Skin of body (tissue), 2 donors: ENCODE results near the gene MAST2. TPM values are rescaled to one million over a fixed set of nuclear protein-coding genes. Genes with fewer than 3 reads are reported as not detected.

Source experiments
- DNase-seq: peaks from one replicate; lab custom pipeline; 2025; lab: John Stamatoyannopoulos, UW
- total RNA-seq: library from RNA; depleted of rRNA; stranded (reverse); fragments of >200 nt; gene quantifications from one replicate; pipeline ENCODE4 v1.2.3, GENCODE V29; 2014

MAST2 gene
- total RNA-seq = 29.0 TPM

- DNase-seq = peak; percentile 76
Observed at GRCh38 chr1:45803299-45803780, at the start of gene MAST2. MAST2 (plus strand) TSS chr1:45803612; CDS start chr1:45803896, 284 bp downstream.

- DNase-seq = no peak
Observed at GRCh38 chr1:45755697-45756096, 47.7 kb upstream of the MAST2 start.

DNA sequence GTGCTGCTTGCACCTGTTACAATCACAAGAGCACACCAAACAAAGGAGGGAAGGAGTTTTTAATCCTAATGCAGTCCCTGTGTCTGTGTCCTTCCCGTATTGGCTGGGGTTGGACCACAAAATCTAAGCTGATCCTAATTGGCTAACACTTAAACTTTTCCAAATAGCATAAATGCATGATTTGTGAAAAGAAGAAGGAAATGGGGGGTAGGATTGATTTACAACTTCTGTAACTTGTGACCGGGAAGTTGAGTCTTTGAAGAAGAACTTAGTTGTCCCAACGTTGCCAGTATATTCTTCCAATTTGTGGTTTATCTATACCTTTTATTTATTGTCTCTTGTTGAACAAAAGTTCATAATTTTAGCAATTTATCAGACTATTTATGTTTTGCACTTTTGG, 41.1 kb upstream of the MAST2 start:
- no peak for DNase-seq

- DNase-seq = no peak
Observed at GRCh38 chr1:45765999-45766792, 37.2 kb upstream of the MAST2 start.

GRCh38 chr1:45767035-45767434, 36.4 kb upstream of the MAST2 start:
- DNase-seq = peak; percentile 30

DNA sequence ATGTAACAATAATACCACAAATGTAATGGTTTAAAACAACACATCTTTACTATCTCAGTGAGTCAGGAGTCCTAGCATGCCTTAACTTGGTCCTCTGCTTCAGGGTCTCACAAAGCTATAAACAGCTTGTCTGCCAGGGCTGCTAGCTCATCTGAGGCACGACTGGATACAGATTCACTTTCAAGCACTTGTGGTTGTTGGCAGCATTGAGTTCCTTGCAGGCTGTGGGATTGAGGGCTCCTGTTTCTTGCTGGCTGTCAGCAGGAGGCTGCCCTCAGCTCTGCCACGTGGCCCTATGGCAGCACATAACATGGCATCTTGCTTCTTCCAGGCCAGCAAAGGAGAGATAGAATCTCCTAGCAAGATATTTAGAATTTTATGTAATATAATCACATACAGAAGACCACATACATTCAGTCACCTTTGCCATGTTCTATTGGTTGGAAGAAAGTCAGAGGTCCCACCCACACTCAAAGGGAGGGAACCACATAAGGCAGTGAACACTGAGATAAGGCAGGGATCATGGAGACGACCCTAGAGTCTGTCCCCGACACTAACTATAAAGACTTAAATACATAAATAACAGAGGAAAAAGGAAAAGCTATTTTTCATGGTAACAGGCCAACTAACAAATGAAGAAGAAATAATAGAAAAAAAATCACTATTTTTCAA, 34.0 kb upstream of the MAST2 start:
- no peak for DNase-seq

DNA sequence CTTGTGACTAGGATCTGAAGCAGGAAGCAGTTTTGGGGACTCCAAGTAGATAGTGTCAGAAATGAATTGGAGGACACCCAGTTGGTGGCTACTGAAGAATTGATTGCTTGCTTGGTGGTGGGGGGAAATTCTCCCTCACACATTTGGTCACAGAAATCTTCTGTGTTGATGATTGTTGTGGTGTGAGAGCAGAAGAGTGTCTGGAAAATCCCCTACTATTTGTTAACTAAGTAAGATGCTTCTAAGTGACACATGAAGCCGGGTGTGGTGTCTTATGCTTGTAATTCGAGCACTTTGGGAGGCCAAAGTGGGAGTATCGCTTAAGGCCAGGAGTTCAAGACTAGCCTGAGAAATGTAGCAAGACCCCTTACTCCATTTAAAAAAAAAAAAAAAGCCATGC, 30.4 kb upstream of the MAST2 start:
- no peak for DNase-seq

- DNase-seq = no peak
Observed at GRCh38 chr1:45775794-45776193, 27.6 kb upstream of the MAST2 start.

DNA sequence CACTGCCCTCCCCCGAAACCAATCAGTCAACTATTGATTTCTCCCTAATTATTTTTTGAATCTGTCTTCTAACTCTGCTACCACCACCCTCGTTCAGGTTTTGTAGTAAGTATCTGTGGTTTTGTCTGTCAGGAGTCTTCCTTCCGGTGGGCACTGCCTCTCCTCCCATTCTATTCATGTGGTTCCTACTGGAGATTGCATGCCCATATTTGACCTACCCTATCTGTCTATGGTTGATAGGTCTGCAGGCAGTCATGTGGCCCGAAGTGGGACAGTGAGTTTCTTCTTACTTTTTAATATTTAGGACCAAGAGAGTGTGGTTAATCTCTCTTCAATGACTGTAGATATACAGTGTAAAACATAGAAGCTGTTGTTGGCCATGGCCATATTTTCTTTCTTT, 17.8 kb upstream of the MAST2 start:
- no peak for DNase-seq

DNA sequence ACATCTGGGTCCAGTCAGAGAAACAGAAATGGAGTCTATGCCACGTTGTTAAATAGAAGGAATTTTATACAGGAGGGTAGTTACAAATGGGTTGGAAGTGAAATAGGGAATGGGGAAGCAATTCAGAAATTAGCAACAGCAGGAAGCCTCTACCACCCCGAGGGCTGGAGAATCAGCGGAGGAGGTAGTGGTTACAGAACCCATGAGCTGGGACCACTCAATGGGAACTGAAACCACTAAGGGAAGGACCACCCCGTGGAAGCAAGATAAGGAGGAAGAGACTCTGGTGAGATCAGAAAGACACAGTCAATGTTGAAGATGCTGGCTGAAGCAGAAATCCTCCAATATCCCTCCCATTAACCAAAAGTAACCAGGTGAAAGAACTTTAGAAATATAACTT, 15.5 kb upstream of the MAST2 start:
- no peak for DNase-seq

DNA sequence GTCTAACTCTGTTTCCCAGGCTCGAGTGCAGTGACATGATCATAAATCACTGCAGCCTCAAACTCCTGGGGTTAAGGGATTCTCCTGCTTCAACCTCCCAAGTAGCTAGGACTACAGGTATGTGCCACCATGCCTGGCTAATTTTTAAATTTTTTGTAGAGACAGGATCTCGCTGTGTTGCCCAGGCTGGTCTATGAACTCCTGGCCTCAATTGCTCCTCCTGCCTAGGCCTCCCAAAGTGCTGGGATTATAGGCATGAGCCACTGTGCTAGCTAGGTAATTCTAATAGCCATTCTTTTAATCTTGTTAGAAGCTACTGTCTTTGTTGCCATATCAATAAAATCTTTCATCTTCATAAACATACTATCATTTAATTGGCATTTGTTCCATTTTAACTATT, 13.8 kb upstream of the MAST2 start:
- no peak for DNase-seq

DNA sequence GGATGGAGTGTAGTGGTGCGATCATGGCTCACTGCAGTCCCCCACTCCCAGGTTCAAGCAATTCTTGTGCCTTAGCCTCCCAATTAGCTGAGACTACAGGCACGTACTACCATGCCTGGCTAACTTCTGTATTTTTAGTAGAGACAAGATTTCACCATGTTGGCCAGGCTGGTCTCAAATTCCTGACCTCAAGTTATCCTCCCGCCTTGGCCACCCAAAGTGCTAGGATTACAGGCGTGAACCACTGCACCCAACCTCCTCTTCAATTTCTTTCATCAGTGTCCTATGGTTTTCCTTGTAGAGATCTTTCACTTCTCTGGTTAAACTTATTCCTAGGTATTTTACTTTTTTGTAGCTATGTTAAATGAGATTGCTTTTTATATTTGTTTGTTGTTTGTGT, 10.7 kb upstream of the MAST2 start:
- no peak for DNase-seq

DNA sequence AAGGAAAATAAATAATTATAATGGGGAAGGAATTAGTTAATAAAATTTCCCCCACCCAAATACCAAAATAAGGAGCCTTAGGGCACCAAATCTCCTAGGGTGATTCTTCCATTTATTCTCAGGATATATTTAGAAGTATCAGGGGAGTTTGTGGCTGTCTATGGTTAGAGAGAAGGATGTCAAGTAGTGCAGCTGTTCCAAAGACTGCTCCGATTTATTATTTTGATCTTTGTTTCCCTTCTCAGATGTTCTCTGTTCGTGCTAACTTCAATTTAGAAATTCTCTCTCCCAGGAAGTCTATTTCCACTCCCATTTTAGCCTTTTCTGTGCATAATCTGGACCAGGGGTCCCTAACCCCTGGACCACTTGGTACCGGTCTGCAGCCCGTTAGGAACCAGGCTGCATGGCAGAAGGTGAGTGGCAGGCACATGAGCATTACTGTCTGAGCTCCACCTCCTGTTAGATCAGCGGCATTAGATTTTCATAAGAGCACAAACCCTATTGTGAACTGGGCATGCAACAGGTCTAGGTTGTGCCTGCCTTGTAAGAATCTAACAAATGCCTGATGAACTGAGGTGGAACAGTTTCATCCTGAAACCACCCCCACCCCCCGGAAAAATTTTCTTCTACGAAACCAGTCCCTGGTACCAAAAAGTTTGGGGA, 9.3 kb upstream of the MAST2 start:
- no peak for DNase-seq

DNA sequence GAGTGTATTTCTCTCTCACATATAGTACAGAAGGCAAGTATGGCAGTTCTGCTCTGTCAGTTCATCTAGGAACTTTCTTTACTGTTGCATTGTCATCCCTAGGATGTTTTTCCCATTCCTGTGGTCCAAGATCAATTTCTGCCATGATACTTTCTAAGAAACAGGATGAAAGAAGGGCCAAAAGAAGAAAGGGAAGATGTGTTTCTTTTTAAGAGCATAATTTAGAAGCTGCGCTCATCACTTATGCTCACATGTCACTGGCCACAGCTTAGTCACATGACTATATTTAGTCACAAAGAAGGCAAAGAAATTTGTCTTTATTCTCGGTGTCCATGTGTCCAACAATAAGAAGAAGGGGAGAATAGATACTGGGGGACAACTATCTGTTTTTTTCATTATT, 7.0 kb upstream of the MAST2 start:
- DNase-seq = no peak

DNA sequence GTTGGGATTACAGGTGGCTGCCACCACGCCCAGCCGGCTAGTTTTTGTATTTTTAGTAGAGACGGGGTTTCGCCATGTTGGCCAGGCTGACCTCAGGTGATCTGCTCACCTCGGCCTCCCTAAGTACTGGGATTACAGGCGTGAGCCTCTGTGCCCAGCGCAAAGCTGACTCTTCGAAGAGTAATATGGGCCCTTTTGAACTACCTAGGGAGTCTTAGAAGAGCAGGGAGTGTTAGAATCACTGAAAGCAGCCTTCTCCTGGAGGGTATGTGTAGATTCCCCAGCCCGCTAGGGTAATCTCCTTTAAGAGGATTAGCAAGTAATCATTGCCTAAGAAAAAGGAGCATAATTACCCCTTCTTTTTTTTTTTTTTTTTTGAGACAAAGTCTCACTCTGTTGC, 6.5 kb upstream of the MAST2 start:
- DNase-seq = no peak

- DNase-seq = no peak
Observed at GRCh38 chr1:45800899-45801298, 2.5 kb upstream of the MAST2 start.

GRCh38 chr1:45802343-45803298, 791 bp upstream of the MAST2 start:
- DNase-seq = peak; percentile 82

GRCh38 chr1:45803781-45804668, 613 bp downstream of the MAST2 start:
- DNase-seq = peak; percentile 10

DNA sequence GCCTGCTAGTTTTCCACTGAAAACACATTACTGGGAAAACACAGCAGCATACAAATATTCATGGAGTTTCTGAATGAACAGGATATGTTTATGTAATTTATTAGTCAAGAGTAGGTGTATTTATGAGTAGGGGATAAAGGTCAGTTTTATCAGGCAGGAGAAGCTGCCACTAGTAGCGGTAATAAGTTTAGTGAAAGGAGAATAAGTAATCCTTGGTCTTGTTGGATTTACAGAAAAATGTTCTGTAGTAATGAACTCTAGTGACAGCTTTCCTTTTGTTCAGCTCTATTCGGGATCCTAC, 1.2 kb downstream of the MAST2 start:
- DNase-seq = no peak

DNA sequence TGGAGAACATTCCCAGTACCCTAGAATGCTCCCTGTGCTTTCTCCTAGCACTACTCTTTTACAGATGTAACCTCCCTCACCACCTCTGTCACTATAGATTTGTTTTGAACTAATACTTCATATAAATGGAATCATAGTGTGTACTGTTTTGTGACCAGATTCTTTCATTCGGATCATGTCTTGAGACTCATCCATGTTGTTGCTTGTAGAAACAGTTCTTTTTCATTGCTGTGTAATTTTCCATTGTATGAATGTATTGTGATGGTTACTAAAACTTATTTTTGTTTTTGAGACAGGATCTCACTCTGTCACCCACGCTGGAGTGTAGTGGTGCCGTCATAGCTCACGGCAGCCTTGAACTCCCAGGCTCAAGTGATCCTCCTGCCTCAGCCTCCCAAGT, 2.7 kb downstream of the MAST2 start:
- DNase-seq = no peak
